Epithelial cell of proximal tubule (primary cell): ENCODE data around the gene ZNF30. TPM values are rescaled to one million over a fixed set of nuclear protein-coding genes. Genes with fewer than 3 reads are reported as not detected.

Experiments
- DNase-seq: peaks from one replicate; pipeline ENCODE4 v3.0.0-alpha.2; 2011; ENCODE audit warnings: low read depth
- H3K4me3 ChIP-seq: 2 replicates; pipeline ENCODE4 v1.5.1; 2011; ENCODE audit warnings: low read depth, mild to moderate bottlenecking, low read length
- total RNA-seq: library from RNA; depleted of rRNA; stranded (reverse); fragments of >200 nt; gene quantifications from 2 replicates; pipeline ENCODE4 v1.2.3, GENCODE V29; 2015
- TF ChIP-seq, protein P1 (sequence below): conservative IDR thresholded peaks from 2 replicates; pipeline ENCODE4 v1.5.1; 2012; ENCODE audit warnings: low read depth, mild to moderate bottlenecking, low read length

ZNF30 gene
- total RNA-seq, 1 donor from 2014 or later: 1.2 TPM

DNA sequence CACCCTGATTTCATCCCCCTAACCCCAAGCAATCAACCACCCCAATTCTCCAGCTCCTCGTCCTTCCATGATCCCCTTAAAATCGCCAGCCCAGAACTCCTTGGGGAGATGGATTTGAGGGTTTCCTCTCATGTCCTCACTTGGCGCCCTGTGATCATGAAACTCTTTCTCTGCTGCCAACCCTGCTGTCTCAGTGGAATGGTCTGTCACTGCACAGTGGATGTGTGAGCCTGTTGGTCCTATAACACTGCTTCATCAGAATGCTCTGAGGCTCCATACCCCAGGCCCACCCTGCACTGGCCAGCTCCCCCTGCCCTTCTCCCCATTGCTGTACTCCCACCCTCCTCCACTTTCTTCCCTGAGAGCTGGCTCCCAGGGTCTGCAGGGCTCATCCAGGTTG, 49.9 kb downstream of the ZNF30 start:
- no peak for DNase-seq
- TF ChIP-seq, protein P1, sequence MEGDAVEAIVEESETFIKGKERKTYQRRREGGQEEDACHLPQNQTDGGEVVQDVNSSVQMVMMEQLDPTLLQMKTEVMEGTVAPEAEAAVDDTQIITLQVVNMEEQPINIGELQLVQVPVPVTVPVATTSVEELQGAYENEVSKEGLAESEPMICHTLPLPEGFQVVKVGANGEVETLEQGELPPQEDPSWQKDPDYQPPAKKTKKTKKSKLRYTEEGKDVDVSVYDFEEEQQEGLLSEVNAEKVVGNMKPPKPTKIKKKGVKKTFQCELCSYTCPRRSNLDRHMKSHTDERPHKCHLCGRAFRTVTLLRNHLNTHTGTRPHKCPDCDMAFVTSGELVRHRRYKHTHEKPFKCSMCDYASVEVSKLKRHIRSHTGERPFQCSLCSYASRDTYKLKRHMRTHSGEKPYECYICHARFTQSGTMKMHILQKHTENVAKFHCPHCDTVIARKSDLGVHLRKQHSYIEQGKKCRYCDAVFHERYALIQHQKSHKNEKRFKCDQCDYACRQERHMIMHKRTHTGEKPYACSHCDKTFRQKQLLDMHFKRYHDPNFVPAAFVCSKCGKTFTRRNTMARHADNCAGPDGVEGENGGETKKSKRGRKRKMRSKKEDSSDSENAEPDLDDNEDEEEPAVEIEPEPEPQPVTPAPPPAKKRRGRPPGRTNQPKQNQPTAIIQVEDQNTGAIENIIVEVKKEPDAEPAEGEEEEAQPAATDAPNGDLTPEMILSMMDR: no peak
- no peak overlapping the region for H3K4me3 ChIP-seq

DNA sequence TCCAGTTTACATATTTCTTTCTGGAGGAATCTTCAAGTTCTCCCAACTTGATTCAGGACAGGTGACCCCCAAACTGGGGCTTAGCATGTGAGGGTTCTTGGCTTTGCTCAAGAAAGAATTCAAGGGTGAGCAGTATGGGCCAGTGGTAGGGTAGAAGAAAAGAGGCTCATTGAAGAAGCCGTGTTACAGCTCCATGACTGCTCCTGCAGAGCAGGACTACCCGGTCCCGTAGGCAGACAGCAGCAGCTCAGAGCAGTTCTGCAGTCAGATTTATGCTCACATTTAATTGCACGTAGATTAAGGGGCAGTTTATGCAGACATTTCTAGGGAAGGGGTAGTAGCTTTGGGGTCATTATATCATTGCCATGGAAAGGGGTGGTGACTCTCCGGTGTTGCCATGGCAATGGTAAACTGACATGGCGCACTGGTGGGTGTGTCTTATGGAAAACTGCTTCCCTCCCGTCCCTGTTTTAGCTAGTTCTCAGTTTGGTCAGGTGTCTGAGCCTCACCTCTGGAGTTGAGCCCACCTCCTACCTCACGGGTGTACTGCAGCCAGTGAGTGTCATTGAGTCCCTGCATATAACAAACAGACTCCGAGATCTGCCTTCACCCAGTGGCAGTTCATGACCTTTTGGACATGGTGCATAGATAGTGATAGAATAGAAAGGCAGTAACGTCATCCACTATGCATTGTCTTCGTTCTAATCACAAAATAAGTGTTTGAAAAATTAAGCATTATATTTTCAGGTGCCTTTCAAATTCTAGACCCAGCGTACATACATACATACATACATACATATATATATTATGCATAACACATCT, 53.3 kb downstream of the ZNF30 start:
- TF ChIP-seq, protein P1: no peak
- no peak overlapping the region for H3K4me3 ChIP-seq
- no peak for DNase-seq

DNA sequence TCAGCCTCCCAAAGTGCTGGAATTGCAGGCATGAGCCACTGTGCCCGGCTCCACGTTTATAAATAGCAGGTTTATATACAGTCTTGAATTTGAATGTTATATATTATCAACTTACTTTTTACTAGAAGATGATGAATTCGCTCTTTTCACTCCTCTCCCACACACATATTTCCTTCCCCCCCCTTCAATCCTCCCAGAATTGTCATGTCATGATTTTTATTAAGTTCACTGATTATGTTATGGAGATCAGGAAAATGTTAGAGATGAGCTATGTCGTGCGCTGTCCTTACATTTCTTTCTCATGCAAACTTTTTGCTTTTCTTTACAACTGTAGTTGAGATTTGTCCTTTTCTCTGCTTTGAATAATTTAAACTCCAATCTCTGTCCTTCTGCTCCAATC, 55.6 kb downstream of the ZNF30 start:
- no peak for DNase-seq
- H3K4me3 ChIP-seq: no peak overlapping the region
- TF ChIP-seq, protein P1: no peak

DNA sequence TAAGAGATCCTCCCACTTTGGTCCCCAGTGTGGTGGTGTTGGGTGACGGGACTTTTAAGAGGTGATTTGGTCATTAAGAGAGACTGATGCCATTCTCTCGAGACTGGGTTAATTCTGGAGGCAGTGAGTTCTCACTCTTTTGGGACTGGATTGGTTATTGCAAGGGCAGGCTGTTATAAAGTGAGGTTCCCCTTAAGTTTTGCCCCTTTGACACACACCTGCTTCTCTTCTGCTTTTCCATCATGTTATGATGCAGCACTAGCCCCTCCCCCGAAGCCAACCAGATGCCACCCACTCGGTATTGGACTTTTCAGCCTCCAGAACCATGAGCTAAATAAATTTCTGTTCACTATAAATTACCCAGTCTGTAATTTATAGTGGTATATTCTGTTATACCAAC, 57.1 kb downstream of the ZNF30 start:
- H3K4me3 ChIP-seq: no peak overlapping the region
- TF ChIP-seq, protein P1: no peak
- DNase-seq: no peak

DNA sequence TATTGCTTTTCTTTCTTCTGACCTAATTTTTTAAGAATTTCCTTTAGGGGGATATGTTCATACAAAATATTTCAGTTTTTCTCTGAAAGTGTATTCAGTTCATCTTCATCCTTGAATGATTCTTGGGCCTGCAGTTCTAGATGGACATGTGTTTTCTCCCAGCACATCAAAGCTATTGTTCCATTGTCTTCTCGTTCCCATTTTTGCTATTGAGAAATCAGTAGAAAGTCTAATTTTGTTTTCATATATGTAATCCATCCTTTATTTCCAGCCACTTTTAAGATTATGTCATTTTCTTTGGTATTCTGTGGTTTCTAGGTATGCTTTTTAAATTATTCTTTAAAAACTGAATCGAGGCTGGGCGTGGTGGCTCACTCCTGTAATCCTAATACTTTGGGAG, 57.6 kb downstream of the ZNF30 start:
- H3K4me3 ChIP-seq: no peak overlapping the region
- DNase-seq: no peak
- TF ChIP-seq, protein P1: no peak

DNA sequence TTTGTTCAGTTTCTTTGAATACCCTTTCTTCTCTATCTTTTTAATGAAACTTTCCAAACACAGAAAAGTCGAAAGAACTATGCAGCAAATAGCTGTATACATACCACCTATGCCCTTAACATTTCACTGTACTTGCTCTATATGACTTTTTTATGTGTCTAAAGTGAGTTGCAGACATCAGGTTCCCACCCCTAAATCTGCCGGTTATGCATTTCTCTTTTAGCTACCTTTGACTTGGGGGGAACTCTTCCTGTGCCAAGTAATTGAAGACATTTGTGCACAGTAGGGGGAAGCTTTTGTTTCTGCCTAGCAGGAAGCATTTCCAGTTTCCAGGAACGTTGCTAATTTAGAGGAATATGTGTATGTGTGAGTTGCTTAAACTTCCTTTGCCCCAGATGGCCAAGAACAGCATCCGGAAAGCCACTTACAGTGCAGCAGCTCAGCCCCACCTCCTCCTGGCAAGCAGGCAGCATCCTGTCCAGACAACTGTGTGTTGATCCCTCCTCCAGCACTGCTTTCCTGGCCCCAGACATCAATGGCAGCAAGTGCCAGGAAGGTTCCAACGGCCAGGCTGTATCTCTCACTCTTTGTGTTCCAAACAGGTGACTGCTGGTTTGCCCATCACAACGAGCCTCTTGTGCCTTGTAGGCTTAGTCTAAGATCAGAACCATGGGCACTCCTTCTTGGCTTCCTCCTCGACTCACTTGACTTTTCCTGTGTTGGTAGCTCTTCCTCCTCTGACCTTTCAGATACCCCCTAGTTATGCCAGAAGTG, 58.7 kb downstream of the ZNF30 start:
- DNase-seq: no peak
- TF ChIP-seq, protein P1: no peak

More for the DNA sequence above, 58.7 kb downstream of the ZNF30 start:
- no peak overlapping the region for H3K4me3 ChIP-seq
